Esophagus squamous epithelium (tissue), 4 donors: ENCODE measurements around the gene SEPHS2.

Experiments
- CTCF ChIP-seq, 6 experiments: fragments of 450-650 bp in 4 of 6; fragments of 200-600 bp in 2 of 6; sonication (generic) in 2 of 6; IDR thresholded peaks; one replicate each; pipeline ENCODE4 v1.5.1; 2016 to 2019; ENCODE audit warnings: antibody characterized with exemption in 6 of 6, mild to moderate bottlenecking in 4 of 6, moderate library complexity in 4 of 6
- POLR2A ChIP-seq, 4 donors: fragments of 450-650 bp; IDR thresholded peaks; one replicate each; pipeline ENCODE4 v1.6.1; 2017; ENCODE audit warnings: antibody characterized with exemption in 4 of 4, mild to moderate bottlenecking in 4 of 4, moderate library complexity in 3 of 4

- TF ChIP-seq CTCF (IDR thresholded peaks at IDR 0.05) (no peak), POLR2A (IDR thresholded peaks at IDR 0.05) (no peak)
Measured at GRCh38 chr16:30416624-30417528, 28.8 kb downstream of the SEPHS2 start.
